Stomach (tissue), 9 donors: ENCODE data around the gene FNBP1. TPM values are rescaled to one million over a fixed set of nuclear protein-coding genes. Genes with fewer than 3 reads are reported as not detected.

ENCODE experiments used
- DNase-seq, 2 donors: peaks; one replicate each; pipeline versions ENCODE4 v3.0.0 to v3.0.0-alpha.2; 2013 to 2019
- H3K27ac ChIP-seq, 5 donors: fragments of 200-600 bp in 4 of 5; sonication (generic) in 4 of 5; one replicate each; pipeline ENCODE4 v1.5.1; 2013 to 2019; ENCODE audit warnings: mild to moderate bottlenecking in 1 of 5, moderate library complexity in 1 of 5
- H3K27me3 ChIP-seq, 3 donors: fragments of 200-600 bp; sonication (generic); one replicate each; pipeline ENCODE4 v1.5.1; 2017 to 2019; ENCODE audit warnings: mixed run types in 1 of 3
- H3K36me3 ChIP-seq, 4 donors: fragments of 200-600 bp; sonication (generic); 1 replicate in 3 of 4; 2 replicates in 1 of 4; pipeline ENCODE4 v1.5.1; 2016 to 2019
- H3K4me1 ChIP-seq, 4 donors: fragments of 200-600 bp; sonication (generic); one replicate each; pipeline ENCODE4 v1.5.1; 2016 to 2019
- H3K4me3 ChIP-seq, 4 donors: fragments of 200-600 bp; sonication (generic) in 3 of 4; one replicate each; pipeline ENCODE4 v1.5.1; 2016 to 2019; ENCODE audit warnings: mild to moderate bottlenecking in 1 of 4
- H3K9me3 ChIP-seq, 4 donors: fragments of 200-600 bp; sonication (generic); one replicate each; pipeline ENCODE4 v1.5.1; 2016 to 2019
- CTCF ChIP-seq, 7 experiments: fragments of 450-650 bp in 4 of 7; fragments of 200-600 bp in 3 of 7; sonication (generic) in 3 of 7; IDR thresholded peaks; one replicate each; pipeline ENCODE4 v1.5.1; 2016 to 2019; ENCODE audit warnings: antibody characterized with exemption in 7 of 7, control low read depth in 2 of 7, mild to moderate bottlenecking in 1 of 7
- EP300 ChIP-seq: sonication (generic); formaldehyde crosslinking; IDR thresholded peaks from one replicate; pipeline ENCODE4 v1.6.1; 2017; ENCODE audit warnings: antibody characterized with exemption
- POLR2A ChIP-seq, 4 donors: fragments of 450-650 bp; IDR thresholded peaks; one replicate each; pipeline ENCODE4 v1.6.1; 2016; ENCODE audit warnings: antibody characterized with exemption in 4 of 4, control low read depth in 2 of 4, mild to moderate bottlenecking in 1 of 4, moderate library complexity in 1 of 4
- POLR2AphosphoS5 ChIP-seq, 3 donors: sonication (generic); formaldehyde crosslinking; IDR thresholded peaks; one replicate each; pipeline ENCODE4 v1.6.1; 2016; ENCODE audit warnings: antibody characterized with exemption in 3 of 3
- WGBS, 5 donors: extraction: QIAGEN DNeasy Blood & Tissue Kit in 3 of 5; methylation state at CpG; one replicate each; pipeline versions ENCODE4 v1.1.5 to v1.1.7; 2013 to 2018; 5-methylcytosine and 5-hydroxymethylcytosine counted together
- intact Hi-C: fragments of 100-400 bp; cut with DNase I; formaldehyde crosslinking; loops from one replicate; pipeline ENCODE4 v1.15.1; 2023; ENCODE audit warnings: low total_unique reads
- polyA plus RNA-seq, 3 donors: library from polyadenylated mRNA; stranded (reverse); fragments of 200-250 nt; gene quantifications; one replicate each; pipeline ENCODE4 v1.2.3, GENCODE V29; 2013
- total RNA-seq, 5 donors: library from RNA; depleted of rRNA; stranded (reverse); fragments of >200 nt; gene quantifications; one replicate each; pipeline versions ENCODE4 v1.1.0 to v1.2.3, GENCODE V29; 2014 to 2016
- donor health status: healthy with polysubstance abuse.
- donor health status: Bipolar disorder and iron deficiency.
- donor health status: healthy.

Gene FNBP1
- total and polyA plus RNA-seq, 8 donors: 9.0 to 129 (median 57.3) TPM

GRCh38 chr9:129853614-129854013 lies 189.4 kb downstream of the FNBP1 start:
- Histone ChIP-seq H3K27me3 (no peaks in the 10 kb centered on the region), H3K4me1 (peaks cover 0 to 30% (median 3%) of the 10 kb centered on the region in 4 donors), H3K36me3 (peaks cover 63 to 89% (median 87%) of the 10 kb centered on the region in 4 donors), H3K27ac (no peak overlapping the region), H3K4me3 (no peak overlapping the region), H3K9me3 (no peaks in the 10 kb centered on the region)
- intact Hi-C loops: no loop called here
- 49 to 72% (median 57%) methylated on average over 3 of the region's 3 CpGs for WGBS, 5 donors
- no peak for DNase-seq
- no peak for TF ChIP-seq POLR2AphosphoS5 (IDR thresholded peaks at IDR 0.05)

GRCh38 chr9:129852579-129852978 lies 190.4 kb downstream of the FNBP1 start:
- H3K27me3 ChIP-seq: no peaks in the 10 kb centered on the region
- TF ChIP-seq POLR2AphosphoS5 (IDR thresholded peaks at IDR 0.05) (no peak), POLR2A (IDR thresholded peaks at IDR 0.05) (no peak), EP300 (no peak), CTCF (IDR thresholded peaks at IDR 0.05) (no peak)
- peak overlapping the region in 3 of 5 donors; percentile 39 to 52 (median 43) for H3K27ac ChIP-seq
- WGBS, 5 donors: 60 to 82% (median 73%) methylated on average over 5 of the region's 5 CpGs
- H3K4me3 ChIP-seq: no peak overlapping the region
- peaks cover 53 to 79% (median 76%) of the 10 kb centered on the region in 4 donors for H3K36me3 ChIP-seq
- H3K9me3 ChIP-seq: no peaks in the 10 kb centered on the region
- H3K4me1 ChIP-seq: peaks cover 0 to 31% (median 3%) of the 10 kb centered on the region in 4 donors
- peak in 1 of 2 donors; percentile 80 for DNase-seq
- intact Hi-C loops: no loop called here

GRCh38 chr9:129851821-129852220 lies 191.2 kb downstream of the FNBP1 start:
- Histone ChIP-seq H3K9me3 (no peaks in the 10 kb centered on the region), H3K36me3 (peaks cover 50 to 71% (median 69%) of the 10 kb centered on the region in 4 donors), H3K27ac (peak overlapping the region in 2 of 5 donors; percentile 43 to 52), H3K4me3 (no peak overlapping the region), H3K4me1 (peaks cover 0 to 39% (median 4%) of the 10 kb centered on the region in 4 donors), H3K27me3 (no peaks in the 10 kb centered on the region)
- no peak for TF ChIP-seq POLR2A (IDR thresholded peaks at IDR 0.05)
- TF ChIP-seq POLR2AphosphoS5 (IDR thresholded peaks at IDR 0.05): no peak
- no peak for TF ChIP-seq EP300
- no peak for TF ChIP-seq CTCF (IDR thresholded peaks at IDR 0.05)
- intact Hi-C loops: no loop called here
- DNase-seq: no peak
- WGBS, 5 donors: 65 to 90% (median 66%) methylated on average over 5 of the region's 5 CpGs

GRCh38 chr9:129850821-129851550 lies 192.0 kb downstream of the FNBP1 start:
- H3K27me3 ChIP-seq: no peaks in the 10 kb centered on the region
- DNase-seq: no peak
- 70 to 84% (median 80%) methylated on average over 6 of the region's 6 CpGs for WGBS, 5 donors
- H3K27ac ChIP-seq: peak overlapping the region in 3 of 5 donors; percentile 47 to 71 (median 66)
- H3K4me1 ChIP-seq: peaks cover 0 to 41% (median 4%) of the 10 kb centered on the region in 4 donors
- H3K36me3 ChIP-seq: peaks cover 43 to 63% (median 60%) of the 10 kb centered on the region in 4 donors
- no peaks in the 10 kb centered on the region for H3K9me3 ChIP-seq
- no peak overlapping the region for H3K4me3 ChIP-seq
- no peak for TF ChIP-seq POLR2AphosphoS5 (IDR thresholded peaks at IDR 0.05)
- TF ChIP-seq POLR2A (IDR thresholded peaks at IDR 0.05): no peak
- TF ChIP-seq CTCF (IDR thresholded peaks at IDR 0.05): no peak
- TF ChIP-seq EP300: no peak
- intact Hi-C loops: no loop called here

- Histone ChIP-seq H3K4me1 (peaks cover 0 to 50% (median 4%) of the 10 kb centered on the region in 4 donors), H3K27ac (peak overlapping the region in 2 of 5 donors; percentile 66 to 71), H3K9me3 (no peaks in the 10 kb centered on the region), H3K36me3 (peaks cover 42 to 54% (median 52%) of the 10 kb centered on the region in 4 donors), H3K4me3 (no peak overlapping the region), H3K27me3 (no peaks in the 10 kb centered on the region)
- no peak for TF ChIP-seq POLR2A (IDR thresholded peaks at IDR 0.05)
- TF ChIP-seq EP300: no peak
- no peak for TF ChIP-seq CTCF (IDR thresholded peaks at IDR 0.05)
- no peak for TF ChIP-seq POLR2AphosphoS5 (IDR thresholded peaks at IDR 0.05)
- 82 to 89% (median 87%) methylated on average over 6 of the region's 6 CpGs for WGBS, 5 donors
- intact Hi-C loops: no loop called here
- DNase-seq: no peak
These were observed 193.1 kb downstream of the FNBP1 start for GRCh38 chr9:129849901-129850300.
